Kidney glomerular epithelial cell (primary cell): ENCODE results near the gene CCDC88A.
A peak's percentile ranks its signal among the peaks of the same experiment; 100 is the strongest.
"Not testable (repeated sequence)": the region's sequence is repeated elsewhere in the genome, so short reads cannot be mapped to it uniquely, and the experiment has no call there.

Experiments
- DNase-seq: peaks from one replicate; lab custom pipeline; 2025; lab: John Stamatoyannopoulos, UW

CCDC88A gene

DNA sequence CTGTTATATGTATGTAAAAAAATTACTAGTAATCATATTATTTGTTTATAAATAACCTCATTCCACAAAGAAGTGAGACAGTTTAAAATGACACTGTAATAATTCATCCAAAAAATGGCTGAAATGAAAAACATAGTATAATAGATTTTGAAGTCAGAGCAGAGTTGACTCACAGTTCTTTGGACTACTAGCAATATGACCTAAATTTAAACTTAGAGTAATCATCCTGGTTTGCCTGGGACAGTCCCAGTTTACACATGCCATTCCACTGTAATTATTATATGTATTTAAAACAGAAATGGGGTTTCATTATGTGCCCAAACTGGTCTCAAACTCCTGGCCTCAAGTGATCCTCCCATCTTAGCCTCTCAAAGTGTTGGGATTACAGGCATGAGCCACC, 48.3 kb downstream of the CCDC88A start:
- DNase-seq: no peak

DNA sequence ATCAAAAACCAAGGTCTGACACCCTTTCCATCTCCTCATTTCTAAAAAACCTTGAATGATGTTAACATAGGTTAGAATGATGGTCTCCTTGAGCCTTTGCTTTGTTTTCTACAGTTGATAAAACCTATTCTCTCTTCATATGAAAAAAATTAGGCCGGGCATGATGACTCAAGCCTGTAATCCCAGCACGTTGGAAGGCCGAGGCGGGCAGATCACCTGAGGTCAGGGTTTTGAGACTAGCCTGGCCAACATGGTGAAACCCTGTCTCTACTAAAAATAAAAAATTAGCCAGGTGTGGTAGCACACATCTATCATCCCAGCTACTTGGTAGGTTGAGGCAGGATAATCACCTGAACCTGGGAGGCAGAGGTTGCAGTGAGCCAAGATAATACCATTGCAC, 49.4 kb downstream of the CCDC88A start:
- no peak for DNase-seq

DNA sequence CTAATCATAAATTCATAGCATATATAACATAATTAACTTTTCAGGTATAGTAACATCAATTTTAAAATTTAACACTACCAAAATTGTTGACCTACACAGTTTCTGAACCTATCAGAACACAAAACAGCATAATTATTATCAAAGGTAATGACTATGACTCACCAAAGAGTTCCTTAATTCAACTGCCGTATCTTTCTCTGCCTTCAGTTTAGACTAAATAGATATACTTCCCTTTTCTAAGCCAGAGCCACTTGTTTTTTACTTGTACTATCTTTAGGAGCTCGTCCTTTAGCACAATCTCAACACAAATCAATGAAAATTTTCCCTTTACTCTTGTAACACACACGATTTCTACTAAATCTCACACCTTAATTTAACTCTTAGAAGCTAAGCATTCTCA, 54.4 kb downstream of the CCDC88A start:
- DNase-seq: no peak

DNA sequence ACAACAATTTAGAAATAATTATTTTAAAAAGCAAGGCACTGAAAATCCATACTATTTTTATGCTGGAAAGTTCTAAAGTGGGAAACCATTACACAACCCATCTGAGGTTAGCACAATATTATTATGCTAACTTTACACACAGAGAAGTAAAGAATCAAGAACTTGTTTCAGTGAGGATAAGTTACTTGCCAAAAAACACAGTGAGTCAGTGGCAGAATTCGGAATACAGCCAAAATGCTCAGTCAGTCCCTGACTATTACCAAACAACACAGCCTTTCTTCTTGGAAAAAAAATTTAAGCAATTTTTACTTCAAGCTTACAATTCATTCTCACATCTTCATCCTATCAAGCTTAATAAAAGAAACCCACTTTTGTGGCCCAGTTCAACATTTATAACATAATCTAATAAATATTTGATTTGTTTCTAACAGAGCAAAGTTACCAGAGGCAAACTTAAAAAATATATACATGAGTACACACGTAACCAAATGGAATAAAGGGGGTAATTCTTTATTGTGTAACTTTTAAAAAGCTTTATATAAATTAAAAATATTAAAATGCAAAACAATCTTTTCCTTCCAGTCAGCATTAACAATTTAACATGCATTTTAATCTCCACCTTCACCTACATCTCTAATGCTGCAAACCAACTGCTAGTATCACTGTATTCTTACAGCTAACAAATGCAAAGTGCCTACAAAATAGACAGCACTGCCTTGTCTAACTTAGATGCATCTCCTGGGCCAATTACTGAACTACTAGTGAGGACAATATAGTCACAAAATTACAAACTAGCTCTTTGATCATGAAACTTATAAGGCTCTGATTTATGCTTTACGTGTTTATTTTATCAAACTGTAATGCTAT, 55.2 kb downstream of the CCDC88A start:
- peak; percentile 88 for DNase-seq

DNA sequence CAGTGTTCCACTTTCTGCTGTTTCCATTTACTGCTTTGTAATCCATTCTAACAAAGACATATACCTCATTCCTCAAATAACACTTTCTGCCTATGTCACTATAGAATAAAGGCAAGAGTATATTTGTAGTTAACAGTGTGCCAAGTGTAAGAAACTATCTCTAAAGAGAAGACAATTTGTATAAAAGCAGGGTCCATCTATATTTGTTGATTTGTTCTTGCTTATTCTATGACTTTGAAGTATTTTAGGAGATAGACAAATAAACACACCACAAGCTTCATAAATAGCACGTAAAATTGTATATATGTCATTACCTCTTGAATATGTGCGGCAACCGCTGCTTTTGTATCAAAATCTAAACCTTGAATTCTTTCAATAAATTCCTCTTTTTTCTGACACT, 56.0 kb downstream of the CCDC88A start:
- DNase-seq: no peak

DNA sequence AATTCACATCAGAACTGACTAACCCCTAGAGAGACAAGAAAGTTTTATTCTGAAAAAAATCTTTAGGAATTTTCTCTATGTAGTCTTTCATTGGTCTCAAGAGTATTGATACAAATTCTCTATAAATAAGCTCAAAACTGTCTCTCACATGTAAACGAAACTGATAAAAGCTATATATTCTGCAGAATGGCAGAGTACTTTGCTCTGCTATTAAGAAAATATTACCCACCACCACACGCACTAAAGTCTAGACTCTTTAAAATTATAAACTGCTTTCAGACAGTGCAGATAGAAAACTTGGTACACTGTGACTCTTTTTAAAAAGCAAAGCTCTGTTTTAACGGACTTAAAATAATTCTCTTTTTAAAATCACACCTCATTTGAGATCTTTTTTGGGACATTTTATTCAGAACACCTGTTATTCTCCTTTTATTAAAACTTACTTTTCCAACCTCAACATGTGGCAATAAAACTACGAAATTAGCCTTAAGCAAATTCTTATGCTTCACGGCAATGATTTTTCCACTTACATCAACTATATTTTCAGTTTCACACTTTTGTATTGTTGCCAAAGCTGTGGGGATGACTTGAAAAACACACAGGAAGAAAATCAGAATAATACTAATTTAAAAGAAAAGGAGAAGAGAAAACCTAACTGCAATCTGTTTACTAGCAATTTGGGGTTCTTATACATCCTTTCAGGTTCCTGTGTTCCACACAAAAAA, 58.0 kb downstream of the CCDC88A start:
- DNase-seq: no peak

DNA sequence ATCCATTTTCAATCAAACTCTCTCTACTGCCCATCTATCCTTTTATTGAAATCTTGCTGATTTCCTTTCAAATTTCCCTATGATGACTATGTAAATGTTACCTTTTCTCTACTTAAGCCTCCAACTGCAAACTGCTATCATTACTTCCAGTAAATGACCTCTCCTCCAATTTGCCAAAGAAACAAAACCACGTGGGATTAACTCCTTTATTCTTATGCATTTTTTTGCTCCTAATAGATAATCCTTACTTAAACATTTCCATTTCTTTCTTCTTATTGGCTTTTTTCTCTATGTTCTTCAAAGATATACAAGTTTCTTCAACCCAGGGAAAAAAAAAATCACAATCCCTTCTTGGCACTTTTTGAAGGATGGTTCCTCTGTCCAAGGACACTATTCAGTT, 61.2 kb downstream of the CCDC88A start:
- no peak for DNase-seq

DNA sequence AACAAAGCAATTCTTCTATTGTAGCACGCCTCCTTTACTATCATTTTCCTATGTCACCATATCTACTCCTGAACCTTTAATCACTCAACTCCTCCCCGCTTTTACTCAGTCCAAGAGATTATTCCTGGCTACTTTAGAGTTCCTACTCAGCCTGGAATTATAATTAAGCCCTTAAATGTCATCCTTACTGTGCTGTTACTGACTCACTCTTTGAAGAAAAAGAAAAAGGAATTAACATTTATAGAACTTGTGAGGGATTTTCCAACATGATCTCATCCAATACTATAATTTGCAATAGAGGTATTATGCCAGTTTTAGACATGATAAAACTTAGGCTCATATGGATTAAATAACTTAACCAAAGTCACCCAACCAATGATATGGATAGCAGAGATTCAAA, 61.7 kb downstream of the CCDC88A start:
- DNase-seq: no peak

DNA sequence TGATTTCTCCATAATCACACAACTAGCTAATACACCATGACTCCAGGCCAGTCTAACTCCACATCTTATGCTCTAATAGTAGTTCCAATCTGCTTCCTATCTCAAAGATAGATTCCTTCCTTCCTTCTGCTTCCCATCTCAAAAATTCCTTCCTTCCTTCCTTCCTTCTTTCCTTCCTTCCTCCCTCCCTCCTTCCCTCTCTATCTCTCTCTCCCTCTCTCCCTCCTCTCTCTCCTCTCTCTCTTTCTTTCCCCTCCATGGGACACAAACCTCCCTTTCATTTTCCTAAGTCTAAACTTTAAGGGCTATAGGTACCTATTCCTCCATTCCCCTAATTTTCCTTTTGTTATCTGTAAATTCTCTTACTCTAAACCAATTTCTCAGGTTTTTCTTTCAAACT, 62.5 kb downstream of the CCDC88A start:
- no peak for DNase-seq

DNA sequence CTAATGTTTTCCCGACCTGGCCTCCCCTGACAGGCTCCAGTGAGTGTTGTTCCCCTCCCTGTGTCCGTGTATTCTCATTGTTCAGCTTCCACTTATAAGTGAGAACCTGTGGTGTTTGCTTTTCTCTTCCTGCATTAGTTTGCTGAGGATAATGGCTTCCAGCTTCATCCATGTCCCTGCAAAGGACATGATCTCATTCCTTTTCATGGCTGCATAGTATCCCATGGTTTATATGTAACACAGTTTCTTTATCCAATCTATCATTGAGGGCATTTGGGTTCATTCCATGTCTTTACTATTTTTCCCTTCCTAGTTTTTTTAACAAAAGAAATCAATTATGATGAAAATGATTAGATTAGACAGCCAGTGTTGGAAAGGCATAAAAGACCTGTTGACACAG, 63.5 kb downstream of the CCDC88A start:
- not testable (repeated sequence) for DNase-seq

DNA sequence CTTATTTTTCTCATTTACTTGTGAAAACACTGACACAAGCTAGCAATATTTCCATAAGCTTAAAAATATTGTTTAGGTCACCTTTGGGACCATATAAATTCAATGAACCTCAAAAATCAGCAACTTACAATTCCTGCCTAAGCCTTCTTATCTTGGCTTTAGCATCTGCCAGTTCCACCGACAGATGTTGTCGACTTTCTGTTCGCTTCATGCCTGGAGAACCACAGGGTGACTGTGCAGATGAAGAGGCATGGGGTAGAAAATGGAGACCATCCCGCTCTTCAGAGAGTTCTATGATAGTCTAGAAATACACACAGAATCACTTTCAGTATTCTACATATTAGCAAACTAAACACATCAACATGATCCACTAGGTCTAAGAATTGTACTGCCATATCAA, 64.2 kb downstream of the CCDC88A start:
- no peak for DNase-seq

DNA sequence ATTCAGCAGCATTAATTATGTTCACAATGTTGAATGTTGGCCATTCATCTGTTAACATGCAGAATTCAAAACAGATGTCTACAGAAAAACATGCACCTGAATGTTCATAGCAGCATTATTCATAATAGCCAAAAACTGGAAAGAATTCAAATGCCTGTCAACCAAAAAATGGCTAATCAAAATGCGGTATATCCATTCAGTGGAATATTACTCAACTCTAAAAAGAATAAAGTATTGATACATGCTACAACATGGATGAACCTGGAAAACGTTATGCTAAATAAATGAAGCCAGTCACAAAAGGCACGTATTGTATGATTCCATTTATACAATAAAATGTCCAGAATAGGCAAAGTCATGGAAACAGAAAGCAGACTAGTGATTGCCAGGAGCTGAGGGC, 68.0 kb downstream of the CCDC88A start:
- DNase-seq: no peak

DNA sequence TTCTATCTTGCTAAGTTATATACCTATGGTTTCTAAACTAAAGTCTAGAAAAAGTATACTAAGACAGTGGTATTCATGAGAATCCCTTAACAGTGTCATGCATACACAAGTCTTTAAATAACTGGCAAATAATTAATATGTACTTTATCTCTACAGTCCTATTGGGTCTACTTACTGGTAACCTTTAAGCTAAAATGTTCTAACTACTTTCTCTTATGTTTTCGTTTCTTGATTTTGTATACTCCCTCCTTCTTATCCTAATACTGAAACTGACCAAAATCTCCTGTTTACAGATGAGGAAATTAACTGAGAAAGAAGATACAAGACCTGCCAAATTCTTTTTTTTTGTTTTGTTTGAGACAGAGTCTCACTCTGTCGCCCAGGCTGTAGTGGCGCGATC, 74.6 kb downstream of the CCDC88A start:
- no peak for DNase-seq

DNA sequence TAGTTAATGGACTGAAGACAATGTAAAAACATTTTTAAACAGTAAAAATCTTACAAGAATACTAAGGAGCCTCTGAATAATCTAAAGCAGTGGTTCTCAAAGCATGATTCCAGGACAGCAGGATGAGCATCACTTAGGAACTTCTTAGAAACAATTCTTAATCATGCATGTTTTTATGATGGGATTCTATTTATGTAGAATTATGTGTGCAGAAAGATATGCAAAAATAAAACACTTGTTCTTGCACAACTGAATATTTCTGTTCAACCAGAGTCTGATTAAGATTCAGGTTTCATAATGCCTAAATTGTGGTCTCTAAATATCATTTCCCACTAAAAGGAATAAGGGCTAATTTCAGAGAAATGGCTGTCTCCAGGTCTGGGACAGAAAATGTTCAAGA, 81.4 kb downstream of the CCDC88A start:
- no peak for DNase-seq

DNA sequence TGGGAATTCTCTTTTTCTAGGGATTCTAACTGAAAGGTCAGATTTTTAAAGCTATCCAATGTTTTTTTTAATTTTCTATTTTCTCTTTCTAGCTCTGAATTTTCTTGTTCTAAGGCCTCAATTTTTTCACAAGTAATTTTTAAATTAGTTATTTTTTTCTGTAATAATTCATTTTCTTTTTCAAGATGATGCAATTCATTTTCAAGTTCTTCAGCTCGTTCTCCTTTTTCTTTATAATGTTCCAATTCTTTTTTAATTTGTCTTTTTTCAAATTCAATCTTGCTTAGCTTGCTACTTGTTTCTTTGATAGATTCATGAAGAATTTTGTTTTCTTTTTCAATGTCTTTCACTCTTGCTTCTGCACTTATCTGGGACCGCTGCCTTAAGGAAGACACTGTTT, 84.9 kb downstream of the CCDC88A start:
- no peak for DNase-seq

DNA sequence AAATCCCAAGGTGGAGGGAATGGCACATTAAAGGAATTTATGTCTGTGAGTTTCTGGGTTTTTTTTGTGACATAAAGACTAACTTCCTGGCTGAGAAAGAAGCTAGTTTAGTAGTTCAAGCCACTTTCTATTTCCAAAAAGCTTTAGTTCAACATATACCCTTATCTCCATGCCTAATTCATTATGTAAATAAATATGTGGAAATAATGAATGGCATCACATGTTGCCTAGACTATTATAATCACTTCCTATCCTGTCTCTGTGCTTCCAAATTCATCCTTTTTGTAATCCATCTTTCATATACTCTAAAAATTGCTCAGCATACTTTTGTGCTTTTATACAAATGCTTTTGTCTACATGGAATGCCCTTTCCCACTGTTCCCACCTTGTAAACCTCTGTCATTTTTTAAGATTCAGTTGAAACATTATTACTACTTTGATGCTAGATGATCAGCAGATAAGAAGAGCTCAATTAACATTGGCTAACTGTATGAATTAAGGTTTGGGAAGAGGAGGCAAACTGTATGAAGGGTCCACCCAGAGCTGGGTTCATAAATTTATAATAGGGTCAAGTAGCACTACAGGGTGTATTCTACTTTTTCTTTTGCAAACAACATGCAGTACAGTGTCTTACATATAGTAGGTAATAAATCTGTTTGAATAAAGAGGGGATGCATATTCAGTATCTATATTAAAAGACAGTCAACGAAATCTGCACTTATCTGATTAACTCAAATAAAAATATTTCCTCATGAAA, 88.9 kb downstream of the CCDC88A start:
- DNase-seq: no peak

DNA sequence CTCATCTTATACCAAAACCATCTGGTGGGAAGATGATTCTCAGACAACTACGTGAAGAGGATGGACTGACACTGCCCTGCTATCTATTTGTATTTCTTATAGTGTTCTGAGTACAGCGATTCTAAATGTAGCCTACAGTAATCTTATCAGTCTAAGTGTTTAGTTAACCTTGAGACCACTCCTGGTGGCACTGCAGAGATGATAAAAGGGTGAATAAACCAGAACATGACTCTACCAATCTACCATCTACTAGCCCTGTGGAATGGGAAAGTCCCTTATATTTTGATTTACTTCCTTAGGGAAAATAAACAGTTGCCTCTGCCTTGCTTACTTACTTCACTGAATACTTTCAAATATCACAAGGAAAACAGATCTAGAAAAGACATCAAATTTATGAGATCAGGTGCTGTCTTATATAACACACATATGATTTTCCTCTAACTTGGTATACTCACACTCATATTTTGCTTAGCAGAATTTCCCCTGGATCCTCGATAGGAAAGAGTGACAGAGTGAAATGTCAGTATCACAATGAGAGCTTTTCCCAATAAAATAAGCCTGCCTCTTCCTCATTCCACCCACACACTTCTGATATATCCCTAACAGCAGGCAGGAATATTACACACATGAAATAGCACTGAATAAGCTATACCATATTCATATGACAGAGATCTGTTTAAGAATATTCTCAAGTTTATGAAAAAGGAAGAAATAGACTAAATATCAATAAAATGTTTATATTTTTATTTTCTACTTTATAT, 92.0 kb downstream of the CCDC88A start:
- no peak for DNase-seq

DNA sequence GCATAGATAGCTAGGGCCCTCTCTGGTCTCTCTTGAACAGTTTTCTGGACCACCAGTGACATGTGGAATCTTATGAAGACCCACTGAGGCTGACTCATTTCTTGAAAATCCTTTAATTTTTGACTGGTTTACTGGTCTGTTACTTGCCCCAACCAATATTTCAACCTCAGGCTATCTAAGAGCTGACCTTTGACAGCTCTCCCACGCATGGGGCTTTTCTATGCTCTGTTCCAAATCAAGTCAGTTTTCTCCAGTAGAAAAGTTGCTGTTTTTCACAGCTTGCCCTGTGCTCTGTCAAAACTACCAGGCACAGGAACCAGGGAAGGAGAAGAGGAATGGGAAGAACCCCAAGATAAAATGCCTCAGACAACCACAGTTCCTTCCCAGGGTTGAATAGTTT, 104.7 kb downstream of the CCDC88A start:
- DNase-seq: no peak

DNA sequence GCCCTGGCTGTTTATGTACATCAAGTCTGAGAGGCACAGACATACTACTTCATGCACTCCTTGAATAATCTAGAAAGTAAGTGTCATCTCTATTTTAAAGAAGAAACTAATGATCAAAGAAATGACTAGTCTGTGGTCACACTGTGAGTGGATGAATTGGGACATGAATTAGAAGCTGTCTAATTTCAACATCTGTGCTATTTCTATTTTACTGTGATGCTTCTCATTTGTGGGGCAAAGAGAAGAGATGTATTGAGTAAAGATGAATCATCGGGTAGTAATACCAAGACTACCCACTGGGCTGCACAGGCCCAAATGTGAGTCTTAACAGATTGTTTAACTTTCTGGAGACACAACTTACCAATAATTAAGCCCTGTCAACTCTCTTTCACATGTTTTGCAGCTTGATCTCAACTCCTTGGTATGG, 108.2 kb downstream of the CCDC88A start:
- no peak for DNase-seq

DNA sequence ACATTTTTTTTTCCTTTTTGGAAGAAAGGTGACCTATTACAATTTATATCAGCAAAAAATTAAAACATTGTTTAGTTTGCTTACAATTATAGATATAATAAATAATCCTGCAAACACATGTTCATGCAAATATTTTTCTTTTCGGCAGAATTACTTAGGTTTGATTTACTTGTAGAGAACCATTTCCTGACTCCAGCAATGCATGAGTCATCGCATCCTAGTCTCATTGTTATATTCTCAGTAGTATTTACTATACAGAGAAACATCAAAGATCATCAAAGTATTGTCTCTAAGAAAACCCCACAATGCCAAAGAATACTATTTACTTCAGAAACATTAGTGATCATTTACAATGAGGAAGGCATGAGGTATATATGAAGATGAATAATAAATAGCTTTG, 110.2 kb downstream of the CCDC88A start:
- no peak for DNase-seq

DNA sequence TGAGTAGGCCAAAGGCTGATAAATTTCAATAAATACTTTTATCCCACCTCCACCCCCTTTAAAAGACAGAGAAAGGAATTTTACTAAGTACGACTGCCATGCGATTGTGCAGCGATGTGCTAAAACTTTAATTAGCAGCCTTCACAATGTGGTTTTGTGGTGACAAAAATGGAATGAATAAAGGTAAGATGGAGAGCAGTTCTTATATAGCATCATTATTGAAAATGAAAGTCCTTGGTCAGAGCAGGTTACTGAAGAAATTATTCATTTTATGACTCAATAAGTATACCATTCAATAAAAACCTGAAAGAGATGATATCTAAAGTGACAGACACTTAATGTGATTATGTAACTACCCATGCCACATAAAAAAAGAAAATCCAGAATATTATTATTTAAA, 117.4 kb downstream of the CCDC88A start:
- no peak for DNase-seq

DNA sequence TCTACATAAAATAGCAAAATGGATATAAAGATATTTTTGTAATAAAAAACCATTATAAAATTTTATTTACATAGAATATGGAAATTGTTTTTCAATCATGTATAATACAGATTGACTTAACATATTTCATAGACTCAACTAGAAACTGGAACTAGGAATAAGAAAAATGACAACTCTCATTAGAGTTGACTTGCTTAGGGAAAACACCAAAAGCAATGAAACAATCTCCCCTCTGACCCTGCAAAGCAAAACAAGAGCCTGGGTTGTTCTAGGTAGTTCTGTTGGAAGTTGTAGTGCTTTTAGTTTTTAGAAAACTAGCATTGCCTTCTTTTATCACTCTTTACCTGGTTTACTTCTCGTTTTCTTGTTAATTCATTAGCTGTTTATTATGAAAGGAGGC, 118.4 kb downstream of the CCDC88A start:
- DNase-seq: no peak
